ENCODE measurements around the gene CDK6. TPM values are rescaled to one million over a fixed set of nuclear protein-coding genes. Genes with fewer than 3 reads are reported as not detected.

The CDK6 gene
- total RNA-seq, 4 donors from 2014 or later, result 9.5 to 21.4 (median 15.9) TPM

GRCh38 chr7:92824901-92825480, 11.4 kb downstream of the CDK6 start:
- no peak for TF ChIP-seq CTCF (IDR thresholded peaks at IDR 0.05; ENCODE audit: low read depth)

GRCh38 chr7:92824450-92824849, 11.9 kb downstream of the CDK6 start:
- TF ChIP-seq CTCF (IDR thresholded peaks at IDR 0.05; ENCODE audit: low read depth), result no peak

GRCh38 chr7:92823042-92823441, 13.3 kb downstream of the CDK6 start:
- no peak for TF ChIP-seq CTCF (IDR thresholded peaks at IDR 0.05; ENCODE audit: low read depth)

GRCh38 chr7:92820191-92820590, 16.2 kb downstream of the CDK6 start:
- TF ChIP-seq CTCF (IDR thresholded peaks at IDR 0.05; ENCODE audit: low read depth), result no peak

GRCh38 chr7:92817398-92817797, 19.0 kb downstream of the CDK6 start:
- TF ChIP-seq CTCF (IDR thresholded peaks at IDR 0.05; ENCODE audit: low read depth), result no peak

- TF ChIP-seq CTCF (IDR thresholded peaks at IDR 0.05; ENCODE audit: low read depth), result no peak
Measured at GRCh38 chr7:92815412-92815811, 21.0 kb downstream of the CDK6 start.

GRCh38 chr7:92813390-92814024, 22.9 kb downstream of the CDK6 start:
- TF ChIP-seq CTCF (IDR thresholded peaks at IDR 0.05; ENCODE audit: low read depth), result no peak
